IMR-90 (cell line): ENCODE results near the gene RPS6KA4. TPM values are rescaled to one million over a fixed set of nuclear protein-coding genes. Genes with fewer than 3 reads are reported as not detected.

Experiments
- ATAC-seq: fragments of 200-7000 bp; cut with Tn5 transposase; 2 replicates; pipeline ENCODE4 v1.9.1; 2020; ENCODE audit warnings: low read depth, mild to moderate bottlenecking, moderate library complexity
- BruUV-seq: library from RNA; stranded (reverse); fragments of 400-500 nt; replicated peaks from 2 replicates; lab custom pipeline; 2021; lab: Mats Ljungman, UMichigan
- CTCF ChIA-PET: fragments of 300-600 bp; formaldehyde crosslinking; extraction: SDS; loops from one replicate; lab custom pipeline; 2021; ENCODE audit warnings: antibody characterized with exemption; lab: Yijun Ruan, JAX
- POLR2A ChIA-PET: fragments of 300-600 bp; sonication (Branson Sonifier 250); formaldehyde crosslinking; loops from one replicate; lab custom pipeline; 2022; ENCODE audit warnings: antibody characterized with exemption; ENCODE audit not compliant: unreplicated experiment; lab: Charles Lee
- DNase-seq: peaks from one replicate; pipeline ENCODE4 v3.0.0; 2013
- H2AFZ ChIP-seq: replicated peaks from 2 replicates; pipeline ENCODE3; 2013; ENCODE audit warnings: low read length, mild to moderate bottlenecking; ENCODE audit not compliant: poor library complexity
- H2AK5ac ChIP-seq: 2 replicates; pipeline ENCODE4 v1.6.1; 2013; ENCODE audit warnings: low read depth, low read length, inconsistent platforms
- H2AK9ac ChIP-seq: replicated peaks from 2 replicates; pipeline ENCODE3; 2013; ENCODE audit warnings: mild to moderate bottlenecking, low read depth, low read length, moderate library complexity; ENCODE audit not compliant: poor library complexity
- H2BK120ac ChIP-seq: 2 replicates; pipeline ENCODE4 v1.6.1; 2013; ENCODE audit warnings: low read depth, low read length, inconsistent platforms
- H2BK15ac ChIP-seq: 3 replicates; pipeline ENCODE4 v1.6.1; 2013; ENCODE audit warnings: low read depth, low read length, inconsistent platforms
- H2BK20ac ChIP-seq: 2 replicates; pipeline ENCODE4 v1.6.1; 2013; ENCODE audit warnings: low read depth, mild to moderate bottlenecking, inconsistent platforms, low read length, moderate library complexity
- H2BK5ac ChIP-seq: 2 replicates; pipeline ENCODE4 v1.6.1; 2013; ENCODE audit warnings: mild to moderate bottlenecking, low read depth, low read length, inconsistent platforms; ENCODE audit not compliant: poor library complexity, severe bottlenecking
- H3K14ac ChIP-seq: replicated peaks from 2 replicates; pipeline ENCODE4 v1.6.1; 2013; ENCODE audit warnings: low read depth, low read length, inconsistent platforms
- H3K18ac ChIP-seq: 2 replicates; pipeline ENCODE4 v1.6.1; 2013; ENCODE audit warnings: low read depth, low read length, control low read depth
- H3K23ac ChIP-seq: 2 replicates; pipeline ENCODE4 v1.6.1; 2013; ENCODE audit warnings: low read depth, low read length, inconsistent platforms
- H3K27ac ChIP-seq: 2 replicates; pipeline ENCODE4 v1.5.1; 2013; ENCODE audit warnings: mild to moderate bottlenecking, control low read depth, low read length; ENCODE audit not compliant: insufficient read depth
- H3K27me3 ChIP-seq: 2 replicates; pipeline ENCODE4 v1.6.1; 2013; ENCODE audit warnings: low read length; ENCODE audit not compliant: control insufficient read depth, insufficient read depth
- H3K36me3 ChIP-seq: 2 replicates; pipeline ENCODE4 v1.6.1; 2013; ENCODE audit warnings: low read length, mixed read lengths; ENCODE audit not compliant: control insufficient read depth, insufficient read depth
- H3K4ac ChIP-seq: 2 replicates; pipeline ENCODE4 v1.6.1; 2013; ENCODE audit warnings: low read depth, low read length, inconsistent platforms
- H3K4me1 ChIP-seq: 2 replicates; pipeline ENCODE4 v1.6.1; 2013; ENCODE audit warnings: low read length, mixed read lengths; ENCODE audit not compliant: control insufficient read depth, insufficient read depth
- H3K4me2 ChIP-seq: 2 replicates; pipeline ENCODE4 v1.6.1; 2013; ENCODE audit warnings: low read depth, mild to moderate bottlenecking, control low read depth, low read length, moderate library complexity
- H3K4me3 ChIP-seq: 2 replicates; pipeline ENCODE4 v1.5.1; 2013; ENCODE audit warnings: low read depth, mild to moderate bottlenecking, control low read depth, low read length, moderate library complexity; ENCODE audit not compliant: insufficient read depth
- H3K56ac ChIP-seq: 2 replicates; pipeline ENCODE4 v1.6.1; 2013; ENCODE audit warnings: low read length, inconsistent platforms; ENCODE audit not compliant: insufficient read depth; ENCODE audit errors: extremely low read depth
- H3K79me1 ChIP-seq, 2 experiments: 2 replicates each; pipeline ENCODE4 v1.6.1; 2013; ENCODE audit warnings: low read length in 2 of 2, inconsistent platforms in 1 of 2, low read depth in 1 of 2
- H3K9ac ChIP-seq: 2 replicates; pipeline ENCODE4 v1.6.1; 2013; ENCODE audit warnings: low read depth, low read length, control low read depth
- H3K9me1 ChIP-seq: 2 replicates; pipeline ENCODE4 v1.6.1; 2013; ENCODE audit warnings: low read length, inconsistent platforms; ENCODE audit not compliant: insufficient read depth
- H3K9me3 ChIP-seq: 2 replicates; pipeline ENCODE4 v1.6.1; 2013; ENCODE audit warnings: low read length; ENCODE audit not compliant: control insufficient read depth, insufficient read depth
- H4K20me1 ChIP-seq: 2 replicates; pipeline ENCODE4 v1.6.1; 2013; ENCODE audit warnings: low read length, inconsistent platforms; ENCODE audit not compliant: insufficient read depth
- H4K5ac ChIP-seq: 2 replicates; pipeline ENCODE4 v1.6.1; 2013; ENCODE audit warnings: mild to moderate bottlenecking, low read depth, low read length, control low read depth
- H4K8ac ChIP-seq, 2 experiments: 2 replicates each; pipeline ENCODE4 v1.6.1; 2013; ENCODE audit warnings: low read depth in 2 of 2, low read length in 2 of 2, control low read depth in 1 of 2, inconsistent platforms in 1 of 2
- H4K91ac ChIP-seq: 2 replicates; pipeline ENCODE4 v1.6.1; 2013; ENCODE audit warnings: low read depth, low read length, inconsistent platforms; ENCODE audit not compliant: insufficient read depth
- RCOR1 ChIP-seq: IDR thresholded peaks from 2 replicates; pipeline ENCODE4 v1.6.1; 2012; ENCODE audit warnings: mild to moderate bottlenecking, low read length, improper control_type of control experiment; ENCODE audit not compliant: insufficient replicate concordance
- WGBS, 2 experiments: methylation state at CpG; one replicate each; pipeline versions ENCODE4 v1.1.5 to v1.1.7; 2013; ENCODE audit warnings: missing lambda C conversion rate in 2 of 2; ENCODE audit not compliant: insufficient read length in 1 of 2; ENCODE audit errors: extremely low coverage in 2 of 2; 5-methylcytosine and 5-hydroxymethylcytosine counted together
- dilution Hi-C: fragments of 300-500 bp; cut with HindIII; formaldehyde crosslinking; loops from one replicate; pipeline ENCODE4 v1.14.3; 2018; ENCODE audit warnings: low sequenced_read_pairs; ENCODE audit not compliant: unreplicated experiment
- in situ Hi-C: fragments of 300-500 bp; cut with MboI; formaldehyde crosslinking; loops from 3 replicates; pipeline ENCODE4 v1.14.3; 2019; ENCODE audit warnings: low sequenced_read_pairs, inconsistent platforms, mixed read lengths
- intact Hi-C: fragments of 100-400 bp; cut with micrococcal nuclease; formaldehyde crosslinking; loops from 2 replicates; pipeline ENCODE4 v1.10.0; 2022
- polyA plus RNA-seq, 3 experiments: library from polyadenylated mRNA; depleted of rRNA; stranded (reverse); fragments of >200 nt; gene quantifications; 2 replicates each; pipeline ENCODE4 v1.2.3, GENCODE V29; 2012; ENCODE audit warnings: low replicate concordance in 1 of 3
- total RNA-seq: library from RNA; depleted of rRNA; stranded (reverse); fragments of >200 nt; gene quantifications from 2 replicates; pipeline ENCODE4 v1.2.3, GENCODE V29; 2012

Gene RPS6KA4
- total and polyA plus RNA-seq, 2 of the 4 experiments (the other 2 are of a cell fraction): 38.8 to 52.9 TPM

DNA sequence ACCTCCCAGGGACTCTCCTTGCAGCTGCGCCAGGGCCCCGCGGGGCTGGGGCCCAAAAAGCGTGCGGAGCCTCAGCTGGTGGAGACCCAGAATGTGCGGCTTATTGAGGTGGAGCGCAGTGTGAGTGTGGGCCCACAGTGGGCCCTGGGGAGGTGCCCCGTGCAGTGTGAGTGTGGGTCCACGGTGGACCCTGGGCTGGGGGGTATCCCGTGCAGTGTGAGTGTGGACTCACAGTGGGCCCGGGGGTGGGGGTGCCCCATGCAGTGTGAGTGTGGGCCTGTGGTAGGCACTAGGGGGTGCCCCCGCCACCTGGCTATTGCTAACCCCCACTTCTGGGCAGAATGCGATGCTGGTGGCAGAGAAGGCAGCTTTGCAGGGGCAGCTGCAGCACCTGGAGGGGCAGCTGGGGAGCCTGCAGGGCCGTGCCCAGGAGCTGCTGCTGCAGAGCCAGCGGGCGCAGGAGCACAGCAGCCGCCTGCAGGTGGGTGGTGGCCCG, 7.8 kb upstream of the RPS6KA4 start:
- intact Hi-C loops: no loop called here
- CTCF ChIA-PET: interaction anchor here (1.6 kb wide), 1 partner anchor 20 kb away, joined by 4 read pairs; no protein-coding TSS in a partner anchor
- no peak overlapping the region for H3K9ac ChIP-seq

More for the DNA sequence above, 7.8 kb upstream of the RPS6KA4 start:
- Histone ChIP-seq H3K4me3 (no peak overlapping the region), H3K9me1 (peaks cover 4% of the 10 kb centered on the region; the same call in 1 of the 2 replicates), H3K4me1 (peaks cover 6% of the 10 kb centered on the region), H4K8ac (no peak overlapping the region), H3K14ac (no peak overlapping the region), H3K27me3 (no peaks in the 10 kb centered on the region), H2BK15ac (no peak overlapping the region), H3K9me3 (no peaks in the 10 kb centered on the region), H3K79me1 (peaks cover 0 to 3% of the 10 kb centered on the region in 2 experiments; a peak in 1 of 4 replicates), H4K91ac (no peak overlapping the region), H3K18ac (no peak overlapping the region), H3K4me2 (no peak overlapping the region), H4K20me1 (no peaks in the 10 kb centered on the region), H2AFZ (no peak overlapping the region), H2BK5ac (no peak overlapping the region), H3K23ac (no peak overlapping the region), H2BK20ac (no peak overlapping the region), H2AK9ac (no peak overlapping the region), H3K27ac (no peak overlapping the region), H2BK120ac (no peak overlapping the region), H3K56ac (no peak overlapping the region), H2AK5ac (no peak overlapping the region), H4K5ac (no peak overlapping the region), H3K4ac (no peak overlapping the region), H3K36me3 (no peaks in the 10 kb centered on the region)
- in situ Hi-C loops: no loop called here
- 92% methylated on average over 11 of the region's 18 CpGs; no CpG with 5 or more reads in 1 of the 2 experiments for WGBS, 2 experiments
- POLR2A ChIA-PET: no interaction called here
- no TSS peak for BruUV-seq
- no peak for TF ChIP-seq RCOR1
- DNase-seq (no peak), ATAC-seq (no peak)
- dilution Hi-C loops: no loop called here
